Naive thymus-derived CD8-positive, alpha-beta T cell (primary cell): Measurements from ENCODE around the gene FGA. TPM values are rescaled to one million over a fixed set of nuclear protein-coding genes. Genes with fewer than 3 reads are reported as not detected.

Experiments used
- polyA plus RNA-seq, 3 donors: library from polyadenylated mRNA; unstranded; fragments of 300-500 nt; fragmentation: Illumina TruSeq; gene quantifications; one replicate each; pipeline ENCODE4 v1.2.3, GENCODE V29; 2021
- total RNA-seq, 8 experiments: library from RNA in 2 of 8; stranded (reverse) in 2 of 8; gene quantifications; one replicate each; pipeline ENCODE4 v1.2.3 and lab custom pipeline; 2021 to 2026

The FGA gene
- total and polyA plus RNA-seq, 5 experiments from 2014 or later = not detected

Other genes starting within 250 kb of the FGA start
- not detected for gene DCHS2, start 98.9 kb downstream of the FGA start, total RNA-seq
- not detected for gene DCHS2, start 98.9 kb downstream of the FGA start, polyA plus RNA-seq
- 10 to 100 TPM; 90.4 to 92.4 TPM for gene PLRG1, start 40.3 kb downstream of the FGA start, total RNA-seq
- gene PLRG1, start 40.3 kb downstream of the FGA start, polyA plus RNA-seq = 10 to 100 TPM; 86.2 to 92.3 (median 89.3) TPM
- gene FGB, start 27.7 kb downstream of the FGA start, total RNA-seq = not detected
- gene FGB, start 27.7 kb downstream of the FGA start, polyA plus RNA-seq = not detected
- gene FGG, start 21.9 kb upstream of the FGA start, total RNA-seq = not detected
- not detected for gene FGG, start 21.9 kb upstream of the FGA start, polyA plus RNA-seq
- gene LRAT, start 153.3 kb upstream of the FGA start, total RNA-seq = not detected
- gene LRAT, start 153.3 kb upstream of the FGA start, polyA plus RNA-seq = not detected
- gene RBM46, start 190.5 kb upstream of the FGA start, total RNA-seq = not detected
- not detected for gene RBM46, start 190.5 kb upstream of the FGA start, polyA plus RNA-seq